Lower leg skin (tissue), 3 donors: ENCODE data around the gene ATF7.

Experiments used
- POLR2A ChIP-seq, 2 donors: fragments of 450-650 bp; IDR thresholded peaks; one replicate each; pipeline ENCODE4 v1.6.1; 2016 to 2017; ENCODE audit warnings: antibody characterized with exemption in 2 of 2, mild to moderate bottlenecking in 1 of 2, moderate library complexity in 1 of 2
- TF ChIP-seq, protein P1 (sequence below), 3 donors: fragments of 450-650 bp; IDR thresholded peaks; one replicate each; pipeline ENCODE4 v1.5.1; 2016; ENCODE audit warnings: antibody characterized with exemption in 3 of 3, mild to moderate bottlenecking in 3 of 3, moderate library complexity in 2 of 3

DNA sequence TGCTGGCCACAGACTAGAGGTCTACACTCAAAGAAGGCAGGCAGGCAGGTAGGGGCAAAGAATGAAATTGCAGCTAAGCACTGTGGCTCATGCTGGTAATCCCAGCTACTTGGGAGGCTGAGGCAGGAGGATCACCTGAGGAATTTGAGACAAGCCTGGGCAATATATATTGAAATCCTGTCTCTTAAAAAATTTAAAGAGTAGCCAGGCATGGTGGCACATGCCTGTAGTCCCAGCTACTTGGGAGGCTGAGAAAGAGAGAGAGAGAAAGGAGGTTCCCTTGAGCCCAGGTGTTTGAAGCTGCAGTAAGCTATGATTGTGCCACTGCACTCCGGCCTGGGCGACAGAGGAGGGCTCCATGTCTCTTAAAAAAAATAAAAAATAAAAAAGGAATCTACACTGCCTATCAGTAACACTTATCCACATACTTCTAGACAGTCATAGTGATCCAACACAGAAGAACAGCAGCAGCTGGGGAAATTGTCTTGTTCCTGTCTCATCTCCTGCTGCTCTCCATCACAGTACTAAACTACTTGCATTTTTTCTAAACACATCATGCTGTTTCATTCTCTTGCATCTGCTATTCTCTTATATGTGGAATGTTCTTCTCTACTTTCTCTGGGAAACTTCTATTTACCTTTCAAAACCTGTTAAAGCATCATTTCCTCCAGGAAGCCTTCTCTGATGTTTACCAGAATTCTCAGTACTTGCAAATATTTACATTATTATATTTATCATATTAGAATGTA is 57.2 kb downstream of the ATF7 start:
- TF ChIP-seq, protein P1, sequence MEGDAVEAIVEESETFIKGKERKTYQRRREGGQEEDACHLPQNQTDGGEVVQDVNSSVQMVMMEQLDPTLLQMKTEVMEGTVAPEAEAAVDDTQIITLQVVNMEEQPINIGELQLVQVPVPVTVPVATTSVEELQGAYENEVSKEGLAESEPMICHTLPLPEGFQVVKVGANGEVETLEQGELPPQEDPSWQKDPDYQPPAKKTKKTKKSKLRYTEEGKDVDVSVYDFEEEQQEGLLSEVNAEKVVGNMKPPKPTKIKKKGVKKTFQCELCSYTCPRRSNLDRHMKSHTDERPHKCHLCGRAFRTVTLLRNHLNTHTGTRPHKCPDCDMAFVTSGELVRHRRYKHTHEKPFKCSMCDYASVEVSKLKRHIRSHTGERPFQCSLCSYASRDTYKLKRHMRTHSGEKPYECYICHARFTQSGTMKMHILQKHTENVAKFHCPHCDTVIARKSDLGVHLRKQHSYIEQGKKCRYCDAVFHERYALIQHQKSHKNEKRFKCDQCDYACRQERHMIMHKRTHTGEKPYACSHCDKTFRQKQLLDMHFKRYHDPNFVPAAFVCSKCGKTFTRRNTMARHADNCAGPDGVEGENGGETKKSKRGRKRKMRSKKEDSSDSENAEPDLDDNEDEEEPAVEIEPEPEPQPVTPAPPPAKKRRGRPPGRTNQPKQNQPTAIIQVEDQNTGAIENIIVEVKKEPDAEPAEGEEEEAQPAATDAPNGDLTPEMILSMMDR (IDR thresholded peaks at IDR 0.05) = no peak
- TF ChIP-seq POLR2A (IDR thresholded peaks at IDR 0.05) = no peak
